Ecto neural progenitor cell (in vitro differentiated cells): ENCODE results near the gene OR2T8.

Experiments
- DNase-seq: peaks from one replicate; pipeline ENCODE4 v3.0.0-alpha.2; 2018; ENCODE audit warnings: low spot score

Gene OR2T8

DNA sequence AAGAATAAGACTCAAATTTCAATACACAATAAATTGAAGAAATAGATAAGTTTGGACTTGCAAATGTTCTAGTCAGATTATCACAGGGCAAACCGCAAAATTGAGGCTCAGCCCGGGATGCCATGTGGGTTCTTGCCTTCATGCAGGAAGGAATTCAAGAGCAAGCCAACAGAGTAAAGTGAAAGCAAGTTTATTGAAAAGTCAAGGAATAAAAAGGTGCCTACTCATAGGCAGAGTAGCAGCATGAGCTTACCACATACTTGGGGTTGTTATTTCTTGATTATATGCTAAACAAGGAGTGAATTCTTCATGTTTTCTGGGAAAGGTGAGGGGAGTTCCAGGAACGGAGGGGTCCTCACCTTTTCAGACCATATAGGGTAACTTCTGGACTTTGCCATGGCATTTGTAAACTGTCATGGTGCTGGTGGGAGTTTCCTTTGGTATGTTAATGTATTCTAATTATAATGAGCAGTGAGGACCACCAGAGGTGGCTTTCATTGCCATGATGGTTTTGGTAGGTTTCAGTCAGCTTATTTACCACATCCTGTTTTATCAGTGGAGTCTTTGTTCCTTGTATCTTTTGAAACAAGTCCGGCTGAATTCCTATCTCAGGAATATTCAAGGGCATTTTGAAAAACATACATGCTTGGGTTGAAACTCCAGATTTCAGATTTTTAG lies 43.0 kb downstream of the OR2T8 start:
- no peak for DNase-seq

DNA sequence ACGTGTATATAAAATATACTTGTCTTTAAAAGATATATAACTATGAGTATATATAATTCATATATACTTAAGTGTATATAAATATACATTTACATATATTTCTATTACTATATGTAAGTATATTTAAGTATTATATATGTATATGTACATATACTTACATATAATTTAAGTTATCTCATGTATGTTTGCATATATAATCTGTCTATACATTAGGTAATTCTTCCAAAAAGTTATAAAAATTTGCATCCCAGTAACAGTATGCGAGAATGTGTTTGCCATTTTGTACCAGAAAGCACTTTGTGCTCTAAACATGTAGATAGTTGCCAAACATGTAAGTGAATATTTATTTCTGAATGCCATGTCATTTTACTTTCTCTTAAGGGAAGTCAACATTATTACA lies 44.9 kb downstream of the OR2T8 start, which contains the start of gene OR2AK2:
Gene OR2AK2, plus strand, starts transcription at position 301 of the 400 bp plus-strand sequence. CDS start 144 bp downstream, outside the sequence.
- DNase-seq, result no peak

DNA sequence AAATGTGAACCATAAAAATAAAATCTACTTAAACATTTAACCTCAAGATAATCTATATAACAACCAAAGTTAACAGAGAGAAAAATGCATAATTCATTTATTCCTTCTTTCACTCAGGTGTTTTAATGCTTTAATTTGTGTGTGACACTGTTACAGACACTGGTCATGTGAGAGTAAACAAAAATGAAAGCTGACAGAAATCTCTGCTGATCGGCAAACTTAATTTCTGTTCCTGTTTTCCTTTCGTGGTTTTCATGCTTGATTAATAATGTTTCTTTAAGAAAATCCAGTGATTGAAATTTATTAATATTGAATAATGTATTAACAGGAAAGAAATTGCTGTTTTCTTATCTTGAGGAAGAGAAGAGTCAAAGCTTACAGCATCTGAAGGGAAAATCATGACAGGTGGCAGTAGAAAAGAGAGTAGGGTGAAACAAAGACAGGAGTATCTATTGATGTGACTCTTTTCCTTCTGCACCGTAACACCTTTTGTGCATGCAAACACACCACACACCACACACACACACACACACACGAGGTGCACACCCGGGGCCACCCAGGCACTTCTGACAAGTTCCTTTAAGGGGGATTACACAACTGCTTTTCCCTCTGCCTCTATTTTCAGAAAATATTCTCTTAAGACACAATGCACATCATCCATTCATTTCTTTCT lies 46.6 kb downstream of the OR2T8 start:
- no peak for DNase-seq
